ENCODE data around the gene TMEM272.

Gene TMEM272

GRCh38 chr13:51845574-51846318 lies 769 bp upstream of the TMEM272 start:
- no peaks in the 10 kb centered on the region for H3K36me3 ChIP-seq (ENCODE audit: insufficient read depth, low read length)
- H3K9ac ChIP-seq (ENCODE audit: insufficient read length) = peak overlapping the region; percentile 55
- peak overlapping the region; percentile 79 for H3K4me3 ChIP-seq
- H3K9me3 ChIP-seq (ENCODE audit: low read depth, low read length) = no peaks in the 10 kb centered on the region
- TF ChIP-seq POLR2AphosphoS5 (IDR thresholded peaks at IDR 0.05; ENCODE audit: borderline replicate concordance, low read depth, low read length) (no peak), EZH2 (IDR thresholded peaks at IDR 0.05) (no peak), FOXP2 (optimal IDR thresholded peaks at IDR 0.05; ENCODE audit: control extremely low read depth, extremely low read length, insufficient read depth) (no peak)
- no peak overlapping the region for H3K27ac ChIP-seq
- no peak for DNase-seq (ENCODE audit: low read depth, low spot score)

- no peak for DNase-seq (ENCODE audit: low read depth, low spot score)
- H3K9me3 ChIP-seq (ENCODE audit: low read depth, low read length) = no peaks in the 10 kb centered on the region
- H3K9ac ChIP-seq (ENCODE audit: insufficient read length) = no peak overlapping the region
- H3K36me3 ChIP-seq (ENCODE audit: insufficient read depth, low read length) = no peaks in the 10 kb centered on the region
- TF ChIP-seq FOXP2 (optimal IDR thresholded peaks at IDR 0.05; ENCODE audit: control extremely low read depth, extremely low read length, insufficient read depth) (no peak), EZH2 (IDR thresholded peaks at IDR 0.05) (no peak), POLR2AphosphoS5 (IDR thresholded peaks at IDR 0.05; ENCODE audit: borderline replicate concordance, low read depth, low read length) (no peak)
- H3K4me3 ChIP-seq = peak overlapping the region; percentile 7; the same call in 1 of the 2 replicates
- no peak overlapping the region for H3K27ac ChIP-seq
These were observed 1.4 kb downstream of the TMEM272 start for GRCh38 chr13:51843529-51843928.

- Histone ChIP-seq H3K27ac (no peak overlapping the region), H3K36me3 (ENCODE audit: insufficient read depth, low read length) (no peaks in the 10 kb centered on the region), H3K9ac (ENCODE audit: insufficient read length) (no peak overlapping the region), H3K9me3 (ENCODE audit: low read depth, low read length) (no peaks in the 10 kb centered on the region), H3K4me3 (no peak overlapping the region)
- no peak for DNase-seq (ENCODE audit: low read depth, low spot score)
- TF ChIP-seq POLR2AphosphoS5 (IDR thresholded peaks at IDR 0.05; ENCODE audit: borderline replicate concordance, low read depth, low read length) (no peak), FOXP2 (optimal IDR thresholded peaks at IDR 0.05; ENCODE audit: control extremely low read depth, extremely low read length, insufficient read depth) (no peak), EZH2 (IDR thresholded peaks at IDR 0.05) (no peak)
These were observed 3.2 kb downstream of the TMEM272 start for GRCh38 chr13:51841732-51842131.

- Histone ChIP-seq H3K9me3 (ENCODE audit: low read depth, low read length) (no peaks in the 10 kb centered on the region), H3K36me3 (ENCODE audit: insufficient read depth, low read length) (no peaks in the 10 kb centered on the region), H3K4me3 (no peak overlapping the region), H3K9ac (ENCODE audit: insufficient read length) (no peak overlapping the region), H3K27ac (no peak overlapping the region)
- no peak for DNase-seq (ENCODE audit: low read depth, low spot score)
- TF ChIP-seq EZH2 (IDR thresholded peaks at IDR 0.05) (no peak), FOXP2 (optimal IDR thresholded peaks at IDR 0.05; ENCODE audit: control extremely low read depth, extremely low read length, insufficient read depth) (no peak), POLR2AphosphoS5 (IDR thresholded peaks at IDR 0.05; ENCODE audit: borderline replicate concordance, low read depth, low read length) (no peak)
These were observed 4.1 kb downstream of the TMEM272 start for GRCh38 chr13:51840917-51841316.

GRCh38 chr13:51839711-51840540 lies 5.1 kb downstream of the TMEM272 start:
- Histone ChIP-seq H3K36me3 (ENCODE audit: insufficient read depth, low read length) (no peaks in the 10 kb centered on the region), H3K9ac (ENCODE audit: insufficient read length) (no peak overlapping the region), H3K4me3 (no peak overlapping the region), H3K27ac (no peak overlapping the region), H3K9me3 (ENCODE audit: low read depth, low read length) (no peaks in the 10 kb centered on the region)
- TF ChIP-seq POLR2AphosphoS5 (IDR thresholded peaks at IDR 0.05; ENCODE audit: borderline replicate concordance, low read depth, low read length) = no peak
- TF ChIP-seq EZH2 (IDR thresholded peaks at IDR 0.05) = no peak
- no peak for DNase-seq (ENCODE audit: low read depth, low spot score)

- Histone ChIP-seq H3K9ac (ENCODE audit: insufficient read length) (no peak overlapping the region), H3K4me3 (no peak overlapping the region), H3K9me3 (ENCODE audit: low read depth, low read length) (no peaks in the 10 kb centered on the region), H3K27ac (no peak overlapping the region), H3K36me3 (ENCODE audit: insufficient read depth, low read length) (no peaks in the 10 kb centered on the region)
- no peak for TF ChIP-seq POLR2AphosphoS5 (IDR thresholded peaks at IDR 0.05; ENCODE audit: borderline replicate concordance, low read depth, low read length)
- TF ChIP-seq FOXP2 (optimal IDR thresholded peaks at IDR 0.05; ENCODE audit: control extremely low read depth, extremely low read length, insufficient read depth) = no peak
- TF ChIP-seq EZH2 (IDR thresholded peaks at IDR 0.05) = no peak
- DNase-seq (ENCODE audit: low read depth, low spot score) = no peak
These were observed 6.6 kb downstream of the TMEM272 start for GRCh38 chr13:51838240-51838846.

- TF ChIP-seq POLR2AphosphoS5 (IDR thresholded peaks at IDR 0.05; ENCODE audit: borderline replicate concordance, low read depth, low read length) (no peak), FOXP2 (optimal IDR thresholded peaks at IDR 0.05; ENCODE audit: control extremely low read depth, extremely low read length, insufficient read depth) (no peak), EZH2 (IDR thresholded peaks at IDR 0.05) (no peak)
- Histone ChIP-seq H3K27ac (no peak overlapping the region), H3K9ac (ENCODE audit: insufficient read length) (no peak overlapping the region), H3K36me3 (ENCODE audit: insufficient read depth, low read length) (no peaks in the 10 kb centered on the region), H3K4me3 (no peak overlapping the region), H3K9me3 (ENCODE audit: low read depth, low read length) (no peaks in the 10 kb centered on the region)
- no peak for DNase-seq (ENCODE audit: low read depth, low spot score)
These were observed 8.0 kb downstream of the TMEM272 start for GRCh38 chr13:51837016-51837415.

- H3K9me3 ChIP-seq (ENCODE audit: low read depth, low read length) = no peaks in the 10 kb centered on the region
- no peak for DNase-seq (ENCODE audit: low read depth, low spot score)
- H3K27ac ChIP-seq = no peak overlapping the region
- H3K4me3 ChIP-seq = no peak overlapping the region
- H3K36me3 ChIP-seq (ENCODE audit: insufficient read depth, low read length) = no peaks in the 10 kb centered on the region
- no peak for TF ChIP-seq FOXP2 (optimal IDR thresholded peaks at IDR 0.05; ENCODE audit: control extremely low read depth, extremely low read length, insufficient read depth)
- TF ChIP-seq EZH2 (IDR thresholded peaks at IDR 0.05) = no peak
- no peak for TF ChIP-seq POLR2AphosphoS5 (IDR thresholded peaks at IDR 0.05; ENCODE audit: borderline replicate concordance, low read depth, low read length)
- no peak overlapping the region for H3K9ac ChIP-seq (ENCODE audit: insufficient read length)
These were observed 10.3 kb downstream of the TMEM272 start for GRCh38 chr13:51834581-51835171.

Measured in SK-N-MC (cell line).